NCI-H526 treated with DMSO at 0.1 percent for 48 hours (cell line): Measurements from ENCODE around the gene EML4.
"Not testable (repeated sequence)": the region's sequence is repeated elsewhere in the genome, so short reads cannot be mapped to it uniquely, and the experiment has no call there.

Experiments
- DNase-seq: peaks from one replicate; lab custom pipeline; 2025; lab: John Stamatoyannopoulos, UW

Gene EML4

DNA sequence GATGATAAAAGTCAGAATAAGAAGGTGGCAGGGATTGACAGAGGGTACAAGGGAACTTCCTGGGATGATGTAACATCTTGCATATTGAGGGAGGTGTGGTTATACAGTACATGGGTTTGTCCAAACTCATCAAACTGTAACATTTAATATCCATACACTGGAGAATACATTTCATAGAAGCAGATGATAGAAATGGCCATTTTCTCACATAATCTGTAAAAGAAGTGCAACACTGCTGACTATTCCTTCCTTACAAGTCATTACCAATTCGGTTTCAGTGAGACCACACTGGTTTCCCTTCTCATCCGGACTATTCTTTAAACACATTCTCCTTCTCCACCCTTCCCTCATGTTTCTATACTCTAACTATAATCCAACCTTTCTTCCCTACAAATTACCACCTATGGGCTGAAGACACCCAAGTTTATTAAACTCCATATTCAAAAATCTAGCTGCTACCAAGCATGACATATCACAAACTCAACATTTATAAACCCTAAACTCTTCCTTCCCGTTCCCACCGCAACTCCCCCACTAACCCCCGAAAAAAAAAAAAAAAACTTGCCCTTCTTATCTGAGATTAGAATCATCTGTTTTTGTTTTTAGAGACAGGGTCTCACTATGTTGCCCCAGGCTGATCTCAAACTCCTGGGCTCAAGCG is 190.3 kb downstream of the EML4 start:
- DNase-seq = no peak

DNA sequence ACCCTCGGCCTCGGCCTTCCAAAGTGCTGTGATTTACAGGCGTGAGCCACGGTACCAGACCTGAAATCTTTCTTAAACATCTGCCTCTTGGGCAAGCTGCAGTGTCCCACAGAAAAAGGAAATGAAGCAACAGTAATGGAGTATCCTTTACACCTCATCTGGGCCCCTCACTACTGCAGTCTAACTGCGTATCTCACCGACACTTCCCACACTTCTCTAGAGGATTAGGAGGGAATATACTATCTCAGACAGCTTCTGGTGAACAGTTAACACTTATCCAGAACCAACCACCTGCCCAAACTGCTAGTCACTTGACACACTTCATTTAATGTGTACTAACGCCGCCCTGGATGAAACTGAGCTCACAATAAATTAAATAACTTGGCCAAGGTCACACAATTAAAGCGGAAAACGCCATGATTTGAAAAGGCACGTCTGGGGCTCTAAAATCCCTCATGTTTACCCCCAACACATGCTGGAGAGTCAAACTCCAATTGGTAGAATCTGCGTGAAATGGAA is 190.9 kb downstream of the EML4 start:
- no peak for DNase-seq

DNA sequence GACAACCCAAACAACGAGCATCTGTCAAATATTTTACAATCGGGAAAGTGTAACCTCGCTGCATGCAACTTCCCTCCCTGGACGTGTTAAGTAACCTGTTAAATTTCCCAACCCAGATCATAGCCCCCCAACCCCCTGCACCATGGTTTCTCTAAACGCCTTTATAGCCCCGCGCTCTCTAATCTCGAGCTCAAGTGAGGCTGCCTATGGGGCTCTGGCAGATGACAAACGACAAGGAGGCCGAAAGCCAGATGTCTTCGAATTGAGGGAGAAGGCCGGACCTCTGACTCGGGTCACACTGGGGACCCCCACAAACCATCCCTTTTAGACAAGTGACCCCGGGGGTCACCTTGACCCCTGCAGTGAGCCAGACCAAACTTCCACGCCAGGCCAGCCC is 191.3 kb downstream of the EML4 start:
- no peak for DNase-seq

DNA sequence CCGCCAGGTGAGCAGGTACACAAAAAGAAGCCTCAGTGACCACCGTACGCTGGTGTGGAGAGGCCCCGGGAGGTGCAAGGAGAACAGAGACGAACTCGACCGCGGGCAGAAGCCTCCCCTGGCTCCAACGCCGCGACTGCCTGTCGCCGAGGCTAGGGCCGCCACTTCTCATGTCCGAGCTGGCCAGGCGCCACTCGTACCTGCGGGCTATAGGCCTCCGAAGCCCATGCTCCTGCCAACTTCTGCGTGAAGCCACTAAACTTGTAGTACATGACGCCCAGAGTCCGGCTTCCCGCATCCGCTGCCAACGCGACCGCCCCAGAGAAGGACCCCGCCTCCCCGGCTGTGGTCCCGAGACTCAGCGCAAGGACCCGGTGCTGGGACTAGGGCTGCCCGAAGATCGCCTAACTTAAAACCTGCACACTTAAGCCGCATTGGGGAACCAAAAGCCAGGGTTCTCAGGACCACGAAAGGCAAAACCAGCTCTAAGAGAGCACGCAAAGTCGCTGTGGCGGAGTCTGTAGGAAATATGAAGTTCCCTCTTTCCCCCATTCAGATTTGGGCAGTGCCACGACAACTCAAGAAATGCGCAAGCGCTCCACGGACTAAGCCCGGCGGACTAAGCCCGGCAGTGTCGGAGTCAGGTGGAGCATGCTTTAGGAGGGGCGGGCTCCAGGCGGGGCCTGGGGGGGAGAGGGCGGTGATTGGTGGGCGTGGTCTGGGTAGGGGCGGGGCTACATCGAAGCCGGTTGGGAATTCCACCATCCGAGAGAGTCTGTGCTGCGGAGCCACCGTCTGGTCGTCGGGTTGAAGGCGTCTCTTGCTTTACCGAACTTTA is 192.0 kb downstream of the EML4 start, which contains the start of gene COX7A2L:
Gene COX7A2L, minus strand, starts transcription at position 328 of the 838 bp plus-strand sequence. Its CDS starts 56 bp downstream, at position 272.
- DNase-seq = peak; percentile 95

DNA sequence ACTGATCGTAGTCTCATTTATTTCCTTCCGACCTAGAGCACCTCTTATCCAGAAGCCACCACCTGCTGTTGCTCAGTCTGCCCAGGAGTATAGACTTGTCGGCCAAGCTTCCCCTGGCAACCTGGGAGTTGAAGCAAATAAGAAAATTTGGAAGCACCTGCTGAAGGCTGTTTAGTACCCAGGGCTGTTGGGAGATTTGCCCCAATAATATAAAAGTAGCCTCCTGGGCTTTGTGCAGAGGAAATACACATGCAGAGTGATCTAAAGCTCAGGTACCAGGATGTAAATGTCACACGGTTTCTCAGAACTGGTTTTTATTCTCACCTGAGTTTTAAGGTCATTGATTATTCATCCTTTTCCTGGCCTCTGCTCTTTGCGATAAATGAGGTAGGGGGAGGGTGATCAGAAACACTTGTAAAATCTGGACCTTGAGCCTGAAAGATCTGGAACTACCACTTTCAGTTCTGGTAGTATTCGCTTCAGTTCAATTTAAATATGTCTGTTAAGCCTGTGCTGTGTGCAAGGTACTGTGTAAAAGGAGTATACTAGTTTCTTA is 192.7 kb downstream of the EML4 start:
- DNase-seq = no peak

DNA sequence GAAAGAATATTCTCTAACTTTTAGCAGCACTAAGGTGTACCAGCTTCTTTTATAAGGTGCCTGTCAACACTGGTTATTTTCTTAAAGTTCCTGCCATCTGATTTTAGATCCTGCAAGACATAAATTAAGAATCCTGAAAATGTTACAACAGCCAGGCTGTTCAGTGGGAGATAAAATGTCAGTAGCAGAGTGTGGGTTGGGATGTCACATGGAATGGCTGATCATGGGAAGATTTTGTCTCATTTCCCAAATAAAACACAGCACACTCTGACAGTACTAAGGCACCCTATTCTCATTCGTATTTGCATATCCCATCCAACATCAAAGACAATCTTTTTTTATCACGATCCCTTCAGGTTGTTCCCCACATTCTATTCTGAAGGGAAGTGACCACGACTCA is 194.3 kb downstream of the EML4 start:
- no peak for DNase-seq

DNA sequence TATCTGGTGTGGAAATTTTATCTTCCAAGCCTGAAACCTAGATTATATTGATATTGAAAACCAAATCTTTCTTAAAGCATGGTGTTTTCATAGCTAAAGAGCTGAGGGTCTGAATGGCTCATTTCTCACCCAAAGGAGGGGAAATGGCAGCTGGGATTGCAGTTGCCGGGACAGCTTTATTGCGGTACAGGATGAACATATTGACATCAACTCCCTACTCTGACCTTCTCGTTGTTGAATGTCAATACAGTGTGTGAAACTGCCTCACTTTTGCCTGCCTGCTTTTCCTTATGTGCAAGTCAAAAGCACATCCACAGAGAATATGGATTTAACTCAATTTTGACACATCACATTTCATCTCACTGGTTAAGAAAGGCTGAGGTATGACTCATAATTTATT is 195.5 kb downstream of the EML4 start:
- DNase-seq = no peak

DNA sequence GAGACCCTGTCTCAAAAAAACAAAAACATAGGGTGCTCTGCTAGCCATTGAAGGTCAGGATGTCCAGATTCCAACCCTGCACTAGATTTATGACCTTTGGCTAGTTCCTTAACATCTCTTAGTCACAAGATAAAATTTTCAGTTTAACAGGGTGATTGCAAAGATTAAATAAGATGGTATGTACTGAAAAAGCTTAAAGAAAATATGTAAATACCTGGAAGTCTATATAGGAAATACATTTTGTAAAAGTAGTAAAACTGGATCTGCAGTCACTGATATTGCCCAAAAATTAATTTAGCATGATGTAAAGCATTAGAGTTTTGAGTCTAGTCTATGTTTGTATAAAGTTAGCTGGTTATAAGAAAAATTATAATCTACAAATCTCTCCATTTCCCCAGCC is 197.3 kb downstream of the EML4 start:
- DNase-seq = no peak

DNA sequence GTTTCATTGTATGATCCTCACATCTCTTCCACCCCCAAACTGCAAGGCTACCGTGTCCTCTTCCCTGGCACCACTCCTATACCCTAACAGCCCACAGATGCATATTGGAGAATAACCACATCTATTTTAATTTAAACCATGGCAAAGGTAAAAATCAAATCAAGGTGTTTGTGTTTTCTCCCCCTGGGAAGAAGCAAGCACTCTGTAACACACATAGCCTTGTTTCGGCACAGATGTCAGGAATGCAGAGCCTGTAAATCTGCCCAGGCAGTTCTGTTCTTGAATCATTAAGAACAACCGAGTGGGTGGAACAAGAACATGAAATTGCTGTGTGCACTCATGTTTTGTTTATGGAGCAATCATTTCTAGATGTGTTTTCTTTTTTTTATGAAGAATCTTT is 198.7 kb downstream of the EML4 start:
- no peak for DNase-seq

DNA sequence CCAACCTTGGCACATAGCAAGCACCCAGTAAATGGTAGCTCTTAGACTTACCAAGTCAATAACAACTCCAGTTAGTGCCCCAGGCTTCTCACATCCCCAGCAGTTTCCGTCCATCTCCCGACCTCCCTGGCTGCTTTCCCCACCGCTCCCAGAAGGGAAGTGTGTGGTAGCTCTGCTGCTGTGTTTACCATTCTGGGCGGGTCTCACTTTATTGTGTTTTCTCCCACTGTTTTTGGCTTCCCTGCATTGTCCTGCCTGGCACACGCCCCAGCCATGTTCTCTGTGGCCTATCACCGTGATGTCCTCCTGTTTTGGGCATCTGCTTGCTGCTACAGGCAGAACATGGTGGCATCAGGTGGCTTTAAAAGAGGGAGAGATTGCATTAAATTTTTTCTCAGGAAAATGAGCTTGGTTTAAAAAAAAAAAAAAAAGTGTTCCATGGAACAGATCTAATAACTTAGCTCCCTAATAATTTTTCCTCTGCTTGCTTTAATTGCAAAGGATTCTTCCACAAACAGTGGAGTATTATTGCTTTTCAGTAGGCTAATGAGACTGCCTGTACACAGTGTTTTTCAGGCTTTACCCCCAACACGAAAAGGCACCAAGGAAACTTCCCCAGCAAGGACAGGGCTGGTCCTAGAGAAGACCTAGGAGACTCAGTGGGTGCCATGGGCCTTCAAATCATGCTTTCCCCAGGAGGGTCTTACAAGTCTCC is 199.8 kb downstream of the EML4 start:
- no peak for DNase-seq

DNA sequence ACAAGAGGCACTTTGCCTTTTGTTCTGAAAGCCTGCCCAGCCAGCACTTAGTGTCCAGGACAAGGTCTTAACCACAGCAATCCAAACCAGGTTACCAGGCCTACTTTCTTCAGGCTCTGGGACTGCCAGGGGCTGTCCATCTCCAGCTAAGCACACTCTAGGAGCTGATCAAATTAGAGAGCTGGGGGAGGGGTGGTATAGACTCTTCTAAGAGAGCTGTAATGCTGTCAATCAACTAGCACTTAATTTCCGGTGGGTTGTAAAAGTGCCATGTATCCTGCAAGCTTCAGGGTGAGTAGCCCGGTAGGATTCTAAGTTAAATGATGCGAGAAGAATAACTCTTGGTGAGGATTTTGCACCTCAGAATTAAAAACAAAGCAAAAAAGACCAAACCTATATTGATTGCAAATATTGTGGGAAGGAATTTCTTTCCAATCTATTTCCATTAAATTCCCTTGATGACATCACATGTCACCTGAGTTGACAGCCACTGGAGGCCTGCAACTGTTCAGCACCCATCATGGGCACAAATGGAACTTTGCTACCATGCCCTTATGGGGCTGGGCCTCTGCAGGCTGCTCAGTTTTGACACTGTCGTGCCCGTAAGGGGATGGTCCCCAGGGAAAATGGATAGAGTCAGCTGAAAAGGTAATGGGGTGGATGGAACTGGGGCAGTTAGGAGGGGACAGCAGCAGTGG is 200.5 kb downstream of the EML4 start:
- DNase-seq = no peak

DNA sequence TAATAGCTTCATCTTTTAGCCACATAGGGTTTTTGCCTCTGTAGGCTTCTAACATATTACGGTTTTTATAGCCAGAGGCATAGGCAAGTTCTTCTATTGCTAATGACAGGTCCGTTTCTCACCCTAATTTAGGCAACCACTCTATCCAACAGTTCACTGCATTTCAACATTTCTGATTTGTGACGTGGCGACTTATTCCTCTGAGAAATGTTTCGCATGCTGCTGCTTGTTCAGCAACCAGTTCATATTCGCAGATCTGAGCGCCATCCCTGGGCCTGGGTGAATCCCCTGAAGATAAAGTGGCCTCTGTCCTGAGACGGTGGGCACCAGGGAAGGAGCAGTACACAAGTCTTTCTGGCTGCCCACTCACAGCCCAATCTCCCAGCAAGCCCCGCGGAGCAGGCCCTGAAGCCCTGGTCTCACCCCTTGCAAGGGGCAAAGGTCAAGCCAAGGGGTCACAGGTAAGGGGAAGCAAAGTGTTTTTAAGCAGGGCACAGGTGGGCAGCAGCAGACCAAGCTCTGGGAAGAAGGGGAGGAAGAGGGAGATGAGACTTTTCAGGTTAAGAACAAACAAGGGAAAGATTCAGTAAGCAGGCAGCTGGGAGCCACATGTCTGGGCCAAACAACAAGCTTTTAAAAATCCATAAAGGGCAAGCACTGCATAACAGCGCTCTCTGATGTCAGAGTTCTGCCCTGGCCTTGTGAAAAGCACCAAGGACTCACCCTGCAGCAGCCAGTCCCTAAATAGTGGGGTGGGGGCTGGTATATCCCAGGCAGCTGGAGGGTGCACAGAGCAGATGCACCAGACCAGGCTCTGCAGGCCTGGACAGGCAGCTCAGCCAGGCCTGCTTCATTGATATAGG is 202.7 kb downstream of the EML4 start:
- DNase-seq = no peak

DNA sequence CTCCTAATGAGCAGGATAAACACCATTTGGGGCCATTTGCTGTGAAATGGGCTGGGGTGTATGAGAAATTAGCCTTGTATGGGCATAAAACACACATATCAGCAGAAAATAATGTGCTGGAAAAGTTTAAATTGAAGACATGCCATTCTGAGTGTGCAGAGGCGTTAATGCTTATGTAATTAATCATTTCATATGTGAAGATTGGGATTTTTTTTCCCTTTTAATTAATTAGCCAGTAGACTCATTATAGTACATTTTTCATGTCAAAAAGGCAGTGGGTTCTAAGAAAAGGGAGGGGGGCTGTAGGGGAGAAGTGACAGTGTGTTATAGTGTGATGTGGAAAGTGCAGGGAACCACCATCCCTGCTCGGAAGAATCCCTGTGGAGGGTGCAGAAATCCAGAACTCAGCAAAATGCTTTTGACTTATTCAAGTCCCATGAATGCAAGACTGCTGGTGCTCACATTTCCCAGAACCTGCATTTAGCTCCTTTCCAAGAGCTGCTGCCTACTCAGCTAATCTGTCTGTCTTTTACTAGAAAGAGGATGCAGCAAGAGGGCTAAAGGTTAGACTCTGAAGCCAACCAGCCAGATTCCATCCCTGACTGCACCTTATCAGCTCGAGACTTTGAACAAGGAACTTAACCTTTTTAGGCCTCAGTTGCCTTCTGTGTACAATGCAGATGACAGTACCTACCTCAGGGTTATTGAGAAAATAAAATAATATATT is 203.5 kb downstream of the EML4 start:
- no peak for DNase-seq

DNA sequence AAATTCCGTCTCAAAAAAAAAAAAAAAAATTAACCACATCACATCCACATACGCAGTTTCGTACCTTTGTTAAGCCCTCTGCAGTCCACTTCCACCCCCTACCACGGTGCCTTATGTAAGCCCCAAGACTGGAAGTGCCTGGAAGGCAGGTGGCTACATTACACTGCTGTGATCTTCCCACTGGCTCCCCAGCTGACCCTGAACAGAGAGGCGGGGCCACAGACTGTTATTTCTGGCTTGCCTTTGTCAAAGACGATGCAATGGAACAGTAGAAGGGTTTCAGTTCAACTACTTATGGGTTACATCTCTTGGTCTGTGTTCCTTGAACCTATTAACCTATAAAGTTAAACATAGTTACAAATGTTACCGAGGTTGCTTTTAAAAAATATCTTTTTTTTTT is 207.6 kb downstream of the EML4 start:
- DNase-seq = no peak

DNA sequence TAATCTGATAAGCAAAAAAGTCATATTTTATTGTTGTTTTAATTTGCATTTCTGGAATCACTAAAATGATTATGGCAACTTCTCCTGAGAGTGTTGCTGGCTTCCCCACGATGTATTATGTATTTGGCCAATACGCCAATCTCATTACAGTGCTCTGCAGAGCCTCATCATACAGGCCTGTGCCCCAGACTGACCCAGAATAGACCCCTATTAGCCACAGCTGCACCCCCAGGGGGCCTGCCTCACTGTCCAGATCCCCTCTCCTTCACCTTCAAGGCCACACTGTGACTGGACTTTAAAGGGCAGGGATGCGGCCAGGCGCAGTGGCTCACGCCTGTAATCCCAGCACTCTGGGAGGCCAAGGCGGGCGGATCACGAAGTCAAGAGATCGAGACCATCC is 209.3 kb downstream of the EML4 start:
- DNase-seq = no peak

DNA sequence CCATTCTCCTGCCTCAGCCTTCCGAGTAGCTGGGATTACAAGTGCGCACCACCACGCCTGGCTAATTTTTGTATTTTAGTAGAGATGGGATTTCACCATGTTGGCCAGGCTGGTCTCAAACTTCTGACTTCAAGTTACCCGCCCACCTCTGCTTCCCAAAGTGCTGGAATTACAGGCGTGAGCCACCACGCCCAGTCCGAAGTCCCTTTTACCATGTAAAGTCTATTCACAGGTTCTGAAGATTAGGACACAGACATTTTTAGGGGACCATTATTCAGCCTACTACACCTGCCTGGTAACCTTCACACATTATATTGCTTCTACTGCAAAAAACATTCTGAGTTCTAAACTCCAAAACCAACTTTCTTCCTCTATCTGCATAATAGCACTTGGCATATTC is 210.9 kb downstream of the EML4 start:
- DNase-seq = not testable (repeated sequence)

DNA sequence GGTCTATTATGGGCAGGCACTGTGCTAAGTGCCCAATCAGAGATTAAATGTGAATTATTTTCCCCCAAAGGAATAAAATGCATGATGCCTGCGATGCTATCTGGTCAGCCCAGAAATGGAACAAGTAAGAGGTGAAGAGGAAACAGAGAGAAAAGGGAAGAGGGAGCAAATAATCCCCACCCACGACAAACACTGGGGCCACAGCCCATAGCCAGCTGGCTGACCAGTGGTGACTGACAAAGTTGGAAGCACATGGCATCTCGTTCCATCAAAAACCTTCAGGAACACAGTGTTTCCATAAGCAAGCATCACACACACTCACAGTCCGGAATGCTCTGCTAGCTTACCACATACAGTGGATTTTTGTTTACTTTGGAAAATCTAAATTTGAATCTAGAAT is 213.0 kb downstream of the EML4 start:
- no peak for DNase-seq
